ENCODE data around the gene LIN7A.
"Not testable (repeated sequence)": the region's sequence is repeated elsewhere in the genome, so short reads cannot be mapped to it uniquely, and the experiment has no call there.

Gene LIN7A

GRCh38 chr12:80920006-80920405 is 17.7 kb downstream of the LIN7A start:
- DNase-seq (ENCODE audit: low read depth in 2 of 2) = no peak

- DNase-seq (ENCODE audit: low read depth in 2 of 2) = no peak
Measured at GRCh38 chr12:80917651-80918050, 20.1 kb downstream of the LIN7A start.

- DNase-seq (ENCODE audit: low read depth in 2 of 2) = no peak
Measured at GRCh38 chr12:80912901-80913770, 24.6 kb downstream of the LIN7A start.

GRCh38 chr12:80909370-80909769 is 28.4 kb downstream of the LIN7A start:
- DNase-seq (ENCODE audit: low read depth in 2 of 2) = no peak

GRCh38 chr12:80902711-80903110 is 35.0 kb downstream of the LIN7A start:
- DNase-seq (ENCODE audit: low read depth in 2 of 2) = no peak

GRCh38 chr12:80901661-80902060 is 36.1 kb downstream of the LIN7A start:
- no peak for DNase-seq (ENCODE audit: low read depth in 2 of 2)

- DNase-seq (ENCODE audit: low read depth in 2 of 2) = no peak
Measured at GRCh38 chr12:80895240-80895639, 42.5 kb downstream of the LIN7A start.

GRCh38 chr12:80894179-80894578 is 43.6 kb downstream of the LIN7A start:
- DNase-seq (ENCODE audit: low read depth in 2 of 2) = no peak

- DNase-seq (ENCODE audit: low read depth in 2 of 2) = no peak
Measured at GRCh38 chr12:80892597-80893445, 44.9 kb downstream of the LIN7A start.

GRCh38 chr12:80884651-80885050 is 53.1 kb downstream of the LIN7A start:
- no peak for DNase-seq (ENCODE audit: low read depth in 2 of 2)

GRCh38 chr12:80881106-80881505 is 56.6 kb downstream of the LIN7A start:
- DNase-seq (ENCODE audit: low read depth in 2 of 2) = no peak

- DNase-seq (ENCODE audit: low read depth in 2 of 2) = not testable (repeated sequence)
Measured at GRCh38 chr12:80878452-80878851, 59.3 kb downstream of the LIN7A start.

- DNase-seq (ENCODE audit: low read depth in 2 of 2) = no peak
Measured at GRCh38 chr12:80877721-80878265, 59.9 kb downstream of the LIN7A start.

GRCh38 chr12:80872053-80872452 is 65.7 kb downstream of the LIN7A start:
- no peak for DNase-seq (ENCODE audit: low read depth in 2 of 2)

- DNase-seq (ENCODE audit: low read depth in 2 of 2) = no peak
Measured at GRCh38 chr12:80869264-80869663, 68.5 kb downstream of the LIN7A start.

- DNase-seq (ENCODE audit: low read depth in 2 of 2) = no peak
Measured at GRCh38 chr12:80868576-80868975, 69.2 kb downstream of the LIN7A start.

- no peak for DNase-seq (ENCODE audit: low read depth in 2 of 2)
Measured at GRCh38 chr12:80867941-80868340, 69.8 kb downstream of the LIN7A start.

GRCh38 chr12:80864046-80864735 is 73.5 kb downstream of the LIN7A start:
- no peak for DNase-seq (ENCODE audit: low read depth in 2 of 2)

- no peak for DNase-seq (ENCODE audit: low read depth in 2 of 2)
Measured at GRCh38 chr12:80862531-80862930, 75.2 kb downstream of the LIN7A start.

GRCh38 chr12:80861641-80862378 is 75.9 kb downstream of the LIN7A start:
- no peak for DNase-seq (ENCODE audit: low read depth in 2 of 2)

- no peak for DNase-seq (ENCODE audit: low read depth in 2 of 2)
Measured at GRCh38 chr12:80860928-80861327, 76.8 kb downstream of the LIN7A start.
